IMR-90 (cell line): ENCODE results near the gene SYS1. TPM values are rescaled to one million over a fixed set of nuclear protein-coding genes. Genes with fewer than 3 reads are reported as not detected.

Source experiments
- ATAC-seq: fragments of 200-7000 bp; cut with Tn5 transposase; 2 replicates; pipeline ENCODE4 v1.9.1; 2020; ENCODE audit warnings: low read depth, mild to moderate bottlenecking, moderate library complexity
- BruUV-seq: library from RNA; stranded (reverse); fragments of 400-500 nt; replicated peaks from 2 replicates; lab custom pipeline; 2021; lab: Mats Ljungman, UMichigan
- CTCF ChIA-PET: fragments of 300-600 bp; formaldehyde crosslinking; extraction: SDS; loops from one replicate; lab custom pipeline; 2021; ENCODE audit warnings: antibody characterized with exemption; lab: Yijun Ruan, JAX
- POLR2A ChIA-PET: fragments of 300-600 bp; sonication (Branson Sonifier 250); formaldehyde crosslinking; loops from one replicate; lab custom pipeline; 2022; ENCODE audit warnings: antibody characterized with exemption; ENCODE audit not compliant: unreplicated experiment; lab: Charles Lee
- DNase-seq: peaks from one replicate; pipeline ENCODE4 v3.0.0; 2013
- H2AFZ ChIP-seq: replicated peaks from 2 replicates; pipeline ENCODE3; 2013; ENCODE audit warnings: low read length, mild to moderate bottlenecking; ENCODE audit not compliant: poor library complexity
- H2AK5ac ChIP-seq: 2 replicates; pipeline ENCODE4 v1.6.1; 2013; ENCODE audit warnings: low read depth, low read length, inconsistent platforms
- H2AK9ac ChIP-seq: replicated peaks from 2 replicates; pipeline ENCODE3; 2013; ENCODE audit warnings: mild to moderate bottlenecking, low read depth, low read length, moderate library complexity; ENCODE audit not compliant: poor library complexity
- H2BK120ac ChIP-seq: 2 replicates; pipeline ENCODE4 v1.6.1; 2013; ENCODE audit warnings: low read depth, low read length, inconsistent platforms
- H2BK15ac ChIP-seq: 3 replicates; pipeline ENCODE4 v1.6.1; 2013; ENCODE audit warnings: low read depth, low read length, inconsistent platforms
- H2BK20ac ChIP-seq: 2 replicates; pipeline ENCODE4 v1.6.1; 2013; ENCODE audit warnings: low read depth, mild to moderate bottlenecking, inconsistent platforms, low read length, moderate library complexity
- H2BK5ac ChIP-seq: 2 replicates; pipeline ENCODE4 v1.6.1; 2013; ENCODE audit warnings: mild to moderate bottlenecking, low read depth, low read length, inconsistent platforms; ENCODE audit not compliant: poor library complexity, severe bottlenecking
- H3K14ac ChIP-seq: replicated peaks from 2 replicates; pipeline ENCODE4 v1.6.1; 2013; ENCODE audit warnings: low read depth, low read length, inconsistent platforms
- H3K18ac ChIP-seq: 2 replicates; pipeline ENCODE4 v1.6.1; 2013; ENCODE audit warnings: low read depth, low read length, control low read depth
- H3K23ac ChIP-seq: 2 replicates; pipeline ENCODE4 v1.6.1; 2013; ENCODE audit warnings: low read depth, low read length, inconsistent platforms
- H3K27ac ChIP-seq: 2 replicates; pipeline ENCODE4 v1.5.1; 2013; ENCODE audit warnings: mild to moderate bottlenecking, control low read depth, low read length; ENCODE audit not compliant: insufficient read depth
- H3K27me3 ChIP-seq: 2 replicates; pipeline ENCODE4 v1.6.1; 2013; ENCODE audit warnings: low read length; ENCODE audit not compliant: control insufficient read depth, insufficient read depth
- H3K36me3 ChIP-seq: 2 replicates; pipeline ENCODE4 v1.6.1; 2013; ENCODE audit warnings: low read length, mixed read lengths; ENCODE audit not compliant: control insufficient read depth, insufficient read depth
- H3K4ac ChIP-seq: 2 replicates; pipeline ENCODE4 v1.6.1; 2013; ENCODE audit warnings: low read depth, low read length, inconsistent platforms
- H3K4me1 ChIP-seq: 2 replicates; pipeline ENCODE4 v1.6.1; 2013; ENCODE audit warnings: low read length, mixed read lengths; ENCODE audit not compliant: control insufficient read depth, insufficient read depth
- H3K4me2 ChIP-seq: 2 replicates; pipeline ENCODE4 v1.6.1; 2013; ENCODE audit warnings: low read depth, mild to moderate bottlenecking, control low read depth, low read length, moderate library complexity
- H3K4me3 ChIP-seq: 2 replicates; pipeline ENCODE4 v1.5.1; 2013; ENCODE audit warnings: low read depth, mild to moderate bottlenecking, control low read depth, low read length, moderate library complexity; ENCODE audit not compliant: insufficient read depth
- H3K56ac ChIP-seq: 2 replicates; pipeline ENCODE4 v1.6.1; 2013; ENCODE audit warnings: low read length, inconsistent platforms; ENCODE audit not compliant: insufficient read depth; ENCODE audit errors: extremely low read depth
- H3K79me1 ChIP-seq, 2 experiments: 2 replicates each; pipeline ENCODE4 v1.6.1; 2013; ENCODE audit warnings: low read length in 2 of 2, inconsistent platforms in 1 of 2, low read depth in 1 of 2
- H3K9ac ChIP-seq: 2 replicates; pipeline ENCODE4 v1.6.1; 2013; ENCODE audit warnings: low read depth, low read length, control low read depth
- H3K9me1 ChIP-seq: 2 replicates; pipeline ENCODE4 v1.6.1; 2013; ENCODE audit warnings: low read length, inconsistent platforms; ENCODE audit not compliant: insufficient read depth
- H3K9me3 ChIP-seq: 2 replicates; pipeline ENCODE4 v1.6.1; 2013; ENCODE audit warnings: low read length; ENCODE audit not compliant: control insufficient read depth, insufficient read depth
- H4K20me1 ChIP-seq: 2 replicates; pipeline ENCODE4 v1.6.1; 2013; ENCODE audit warnings: low read length, inconsistent platforms; ENCODE audit not compliant: insufficient read depth
- H4K5ac ChIP-seq: 2 replicates; pipeline ENCODE4 v1.6.1; 2013; ENCODE audit warnings: mild to moderate bottlenecking, low read depth, low read length, control low read depth
- H4K8ac ChIP-seq, 2 experiments: 2 replicates each; pipeline ENCODE4 v1.6.1; 2013; ENCODE audit warnings: low read depth in 2 of 2, low read length in 2 of 2, control low read depth in 1 of 2, inconsistent platforms in 1 of 2
- H4K91ac ChIP-seq: 2 replicates; pipeline ENCODE4 v1.6.1; 2013; ENCODE audit warnings: low read depth, low read length, inconsistent platforms; ENCODE audit not compliant: insufficient read depth
- BHLHE40 ChIP-seq: fragments of 150-350 bp; IDR thresholded peaks from 2 replicates; pipeline ENCODE4 v1.6.1; 2016; ENCODE audit warnings: mild to moderate bottlenecking, low read depth, low read length
- CEBPB ChIP-seq: IDR thresholded peaks from 2 replicates; pipeline ENCODE4 v1.6.1; 2012; ENCODE audit warnings: low read depth, low read length, improper control_type of control experiment
- CHD1 ChIP-seq: IDR thresholded peaks from 2 replicates; pipeline ENCODE4 v1.6.1; 2012; ENCODE audit warnings: low read depth, low read length, improper control_type of control experiment
- CTCF ChIP-seq: conservative IDR thresholded peaks from 2 replicates; pipeline ENCODE4 v1.5.1; 2012; ENCODE audit warnings: mild to moderate bottlenecking, low read depth, low read length, improper control_type of control experiment
- ELK1 ChIP-seq: fragments of 150-350 bp; IDR thresholded peaks from 2 replicates; pipeline ENCODE4 v1.6.1; 2016; ENCODE audit warnings: low read depth, mild to moderate bottlenecking, low read length, moderate library complexity, borderline replicate concordance
- FOS ChIP-seq: fragments of 150-350 bp; IDR thresholded peaks from 2 replicates; pipeline ENCODE4 v1.6.1; 2016; ENCODE audit warnings: low read depth, low read length
- MAZ ChIP-seq: IDR thresholded peaks from 2 replicates; pipeline ENCODE4 v1.6.1; 2012; ENCODE audit warnings: low read depth, mild to moderate bottlenecking, low read length, improper control_type of control experiment, moderate library complexity, borderline replicate concordance
- MXI1 ChIP-seq: IDR thresholded peaks from 2 replicates; pipeline ENCODE4 v1.6.1; 2012; ENCODE audit warnings: low read depth, mild to moderate bottlenecking, low read length, moderate library complexity, borderline replicate concordance
- NFE2L2 ChIP-seq: fragments of 150-350 bp; IDR thresholded peaks from 2 replicates; pipeline ENCODE4 v1.6.1; 2016; ENCODE audit warnings: low read depth, mild to moderate bottlenecking, low read length
- POLR2A ChIP-seq: IDR thresholded peaks from 2 replicates; pipeline ENCODE4 v1.6.1; 2012; ENCODE audit warnings: mild to moderate bottlenecking, low read depth, low read length
- RAD21 ChIP-seq: IDR thresholded peaks from 2 replicates; pipeline ENCODE4 v1.6.1; 2012; ENCODE audit warnings: low read length, improper control_type of control experiment
- RCOR1 ChIP-seq: IDR thresholded peaks from 2 replicates; pipeline ENCODE4 v1.6.1; 2012; ENCODE audit warnings: mild to moderate bottlenecking, low read length, improper control_type of control experiment; ENCODE audit not compliant: insufficient replicate concordance
- RFX5 ChIP-seq: IDR thresholded peaks from 2 replicates; pipeline ENCODE4 v1.8.0; 2012; ENCODE audit warnings: low read depth, mild to moderate bottlenecking, low read length, moderate library complexity
- SMC3 ChIP-seq: fragments of 150-350 bp; IDR thresholded peaks from 2 replicates; pipeline ENCODE4 v1.6.1; 2016; ENCODE audit warnings: low read depth, mild to moderate bottlenecking, antibody characterized with exemption, low read length, moderate library complexity
- USF2 ChIP-seq: fragments of 150-350 bp; IDR thresholded peaks from 2 replicates; pipeline ENCODE4 v1.6.1; 2017; ENCODE audit warnings: mild to moderate bottlenecking, antibody characterized with exemption, low read length, low read depth
- WGBS, 2 experiments: methylation state at CpG; one replicate each; pipeline versions ENCODE4 v1.1.5 to v1.1.7; 2013; ENCODE audit warnings: missing lambda C conversion rate in 2 of 2; ENCODE audit not compliant: insufficient read length in 1 of 2; ENCODE audit errors: extremely low coverage in 2 of 2; 5-methylcytosine and 5-hydroxymethylcytosine counted together
- dilution Hi-C: fragments of 300-500 bp; cut with HindIII; formaldehyde crosslinking; loops from one replicate; pipeline ENCODE4 v1.14.3; 2018; ENCODE audit warnings: low sequenced_read_pairs; ENCODE audit not compliant: unreplicated experiment
- in situ Hi-C: fragments of 300-500 bp; cut with MboI; formaldehyde crosslinking; loops from 3 replicates; pipeline ENCODE4 v1.14.3; 2019; ENCODE audit warnings: low sequenced_read_pairs, inconsistent platforms, mixed read lengths
- intact Hi-C: fragments of 100-400 bp; cut with micrococcal nuclease; formaldehyde crosslinking; loops from 2 replicates; pipeline ENCODE4 v1.10.0; 2022
- polyA plus RNA-seq, 3 experiments: library from polyadenylated mRNA; depleted of rRNA; stranded (reverse); fragments of >200 nt; gene quantifications; 2 replicates each; pipeline ENCODE4 v1.2.3, GENCODE V29; 2012; ENCODE audit warnings: low replicate concordance in 1 of 3
- total RNA-seq: library from RNA; depleted of rRNA; stranded (reverse); fragments of >200 nt; gene quantifications from 2 replicates; pipeline ENCODE4 v1.2.3, GENCODE V29; 2012

The SYS1 gene
- total and polyA plus RNA-seq, 2 of the 4 experiments (the other 2 are of a cell fraction) = 12.9 to 24.6 TPM

GRCh38 chr20:45407067-45407745, 44.2 kb downstream of the SYS1 start:
- Histone ChIP-seq H3K36me3 (no peaks in the 10 kb centered on the region; the same call in 1 of the 2 replicates), H3K4me3 (peak overlapping the region; percentile 63), H3K27me3 (no peaks in the 10 kb centered on the region), H4K5ac (no peak overlapping the region), H3K9me1 (no peaks in the 10 kb centered on the region), H2BK120ac (no peak overlapping the region), H3K79me1 (peaks cover 0 to 10% of the 10 kb centered on the region in 2 experiments; a peak in 2 of 4 replicates), H3K27ac (peak overlapping the region; percentile 4; the same call in 1 of the 2 replicates), H2AK5ac (no peak overlapping the region), H4K20me1 (no peaks in the 10 kb centered on the region), H3K14ac (peak overlapping the region; percentile 21; the same call in 1 of the 2 replicates), H3K9me3 (no peaks in the 10 kb centered on the region), H3K56ac (no peak overlapping the region), H3K9ac (peak overlapping the region; percentile 56), H3K4me2 (peak overlapping the region; percentile 91), H2AFZ (peak overlapping the region; percentile 92), H2BK5ac (no peak overlapping the region), H4K91ac (no peak overlapping the region), H3K4me1 (peaks cover 4% of the 10 kb centered on the region; the same call in 1 of the 2 replicates), H2BK20ac (no peak overlapping the region), H4K8ac (peak overlapping the region; percentile 48 to 59; a peak in 2 of 4 replicates), H2AK9ac (peak overlapping the region; percentile 1), H3K18ac (no peak overlapping the region; the same call in 1 of the 2 replicates), H3K4ac (peak overlapping the region; percentile 62; the same call in 1 of the 2 replicates), H2BK15ac (no peak overlapping the region), H3K23ac (peak overlapping the region; percentile 24)
- DNase-seq (no peak), ATAC-seq (peak; percentile 15)
- in situ Hi-C loops (no loop called here), intact Hi-C loops (no loop called here), dilution Hi-C loops (no loop called here)
- BruUV-seq = no TSS peak
- 16% methylated on average over 12 of the region's 30 CpGs; no CpG with 5 or more reads in 1 of the 2 experiments for WGBS, 2 experiments
- POLR2A ChIA-PET = interaction anchor here (0.6 kb wide), 1 partner anchor 19 kb away, joined by 3 read pairs; no protein-coding TSS in a partner anchor
- CTCF ChIA-PET = no interaction called here
- TF ChIP-seq RFX5 (no peak), MXI1 (no peak), RAD21 (no peak), CTCF (no peak), NFE2L2 (no peak), POLR2A (no peak), RCOR1 (no peak), BHLHE40 (no peak), MAZ (no peak), ELK1 (no peak), SMC3 (no peak), CEBPB (no peak), FOS (no peak), USF2 (no peak), CHD1 (no peak)
